ENCODE results near the gene IFRD2.
"Not testable (repeated sequence)": the region's sequence is repeated elsewhere in the genome, so short reads cannot be mapped to it uniquely, and the experiment has no call there.

IFRD2 gene

DNA sequence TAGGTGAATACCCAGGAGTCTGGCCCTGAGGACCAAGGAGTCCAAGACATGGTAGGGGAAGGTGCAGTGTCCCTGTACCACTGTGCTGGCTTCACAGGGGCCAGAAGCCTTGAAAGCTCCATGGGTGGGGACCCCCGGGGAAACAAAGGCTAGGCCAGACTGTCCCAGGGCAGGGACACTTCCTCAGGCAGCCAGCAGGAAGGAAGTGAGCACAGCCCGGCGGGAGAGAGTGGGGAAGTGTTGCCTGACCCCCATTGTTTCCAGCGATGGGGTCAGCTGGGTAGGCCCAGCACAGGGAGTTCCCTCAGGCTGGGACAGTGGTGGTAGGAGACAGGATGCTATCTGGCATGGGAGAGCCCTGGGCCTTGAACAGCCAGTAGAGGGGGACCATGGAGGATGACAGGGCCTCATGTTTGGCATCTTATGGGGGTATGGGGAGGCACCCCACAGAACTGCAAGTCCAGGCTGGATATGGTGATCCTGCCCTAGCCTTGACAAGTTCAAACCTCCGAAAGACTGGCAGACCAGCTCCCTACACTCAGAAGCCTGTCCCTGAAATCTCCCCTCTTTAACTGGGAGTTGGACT is 31.5 kb upstream of the IFRD2 start:
- DNase-seq = no peak

DNA sequence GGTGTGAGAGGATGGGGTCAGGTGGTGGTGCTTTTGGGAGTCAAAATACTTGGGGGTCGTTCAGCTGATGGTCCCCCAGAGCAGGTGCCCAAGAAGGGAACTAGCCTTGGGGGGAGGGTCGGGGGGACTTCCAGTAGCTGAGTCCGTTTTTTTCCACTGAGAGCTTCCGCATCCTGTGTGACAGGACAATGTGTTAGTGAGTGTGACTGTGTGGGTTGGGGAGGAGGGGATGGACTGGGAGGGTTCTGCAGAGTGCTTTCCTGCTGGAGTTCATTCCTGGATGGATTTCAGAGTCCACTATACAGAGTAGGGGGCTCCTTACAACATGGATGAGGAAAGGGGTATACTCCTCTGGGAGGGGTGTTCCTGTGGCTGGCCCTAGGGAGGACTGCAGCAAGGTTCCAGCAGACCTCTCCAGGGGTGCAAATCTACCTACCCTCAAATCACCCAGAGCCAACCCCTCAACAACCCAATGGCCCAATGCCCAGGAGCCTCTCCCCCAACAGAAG is 30.9 kb upstream of the IFRD2 start:
- no peak for DNase-seq

- no peak for DNase-seq
Observed at GRCh38 chr3:50322386-50323091, 30.3 kb upstream of the IFRD2 start, which contains the start of gene HYAL2. TSS of gene HYAL2 (minus strand) at chr3:50322745. CDS start at chr3:50320489, 2,256 bp downstream.

DNA sequence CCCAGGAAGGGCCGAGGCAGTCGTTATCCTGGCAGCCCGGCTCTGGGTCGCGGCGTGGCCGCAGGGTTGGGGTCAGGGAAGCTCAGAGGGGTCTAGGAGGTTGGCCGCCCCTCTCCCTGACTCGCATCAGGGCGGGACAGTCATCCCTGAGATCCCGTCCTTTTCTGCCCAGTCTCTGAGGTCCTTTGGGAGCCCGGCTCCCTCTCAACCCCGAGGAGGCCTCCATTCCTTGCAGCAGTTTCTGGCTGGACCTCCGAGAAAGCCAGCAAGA is 29.8 kb upstream of the IFRD2 start:
- no peak for DNase-seq

DNA sequence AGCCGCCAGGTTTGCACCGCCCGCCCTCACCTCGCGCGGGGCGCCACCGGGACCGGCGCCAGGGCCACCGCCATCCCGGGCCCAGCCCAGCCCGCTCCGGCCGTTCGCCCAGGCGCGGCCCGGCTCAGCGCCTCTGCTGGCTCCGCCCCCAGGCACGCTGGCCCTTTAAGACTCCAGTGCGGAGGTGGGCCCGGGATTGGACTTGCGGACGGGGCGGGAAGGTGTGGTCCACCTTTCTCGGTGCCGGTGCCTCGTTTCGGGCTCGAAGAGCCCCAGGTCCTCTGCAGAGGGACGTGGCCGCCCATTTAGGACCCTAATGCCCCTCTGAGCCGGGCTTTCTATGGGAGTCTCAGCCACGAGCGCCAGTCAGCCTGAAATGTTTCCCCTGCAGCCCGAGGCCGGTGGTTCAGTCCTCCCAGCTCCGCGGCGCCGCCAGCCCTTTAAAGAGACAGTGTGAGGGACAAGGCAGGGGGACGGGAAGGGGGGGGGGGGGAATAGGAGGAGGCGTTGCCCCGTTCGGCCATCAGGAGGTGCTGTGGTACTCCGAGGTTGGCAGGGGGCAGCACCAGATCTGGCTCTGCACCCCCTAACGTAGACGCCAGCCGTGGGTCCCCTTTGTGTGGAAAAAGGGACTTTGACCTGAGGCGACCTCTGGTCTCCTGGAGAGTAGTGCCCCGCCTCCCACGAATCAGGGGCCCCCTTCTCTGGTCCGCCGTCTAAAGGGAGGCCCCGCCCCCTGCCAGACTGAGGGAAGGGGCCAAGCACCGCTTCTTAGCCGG is 29.3 kb upstream of the IFRD2 start:
- DNase-seq = peak; percentile 22 to 81

- peak in 1 of 2 experiments; percentile 43 for DNase-seq
Observed at GRCh38 chr3:50320853-50321335, 28.7 kb upstream of the IFRD2 start.

DNA sequence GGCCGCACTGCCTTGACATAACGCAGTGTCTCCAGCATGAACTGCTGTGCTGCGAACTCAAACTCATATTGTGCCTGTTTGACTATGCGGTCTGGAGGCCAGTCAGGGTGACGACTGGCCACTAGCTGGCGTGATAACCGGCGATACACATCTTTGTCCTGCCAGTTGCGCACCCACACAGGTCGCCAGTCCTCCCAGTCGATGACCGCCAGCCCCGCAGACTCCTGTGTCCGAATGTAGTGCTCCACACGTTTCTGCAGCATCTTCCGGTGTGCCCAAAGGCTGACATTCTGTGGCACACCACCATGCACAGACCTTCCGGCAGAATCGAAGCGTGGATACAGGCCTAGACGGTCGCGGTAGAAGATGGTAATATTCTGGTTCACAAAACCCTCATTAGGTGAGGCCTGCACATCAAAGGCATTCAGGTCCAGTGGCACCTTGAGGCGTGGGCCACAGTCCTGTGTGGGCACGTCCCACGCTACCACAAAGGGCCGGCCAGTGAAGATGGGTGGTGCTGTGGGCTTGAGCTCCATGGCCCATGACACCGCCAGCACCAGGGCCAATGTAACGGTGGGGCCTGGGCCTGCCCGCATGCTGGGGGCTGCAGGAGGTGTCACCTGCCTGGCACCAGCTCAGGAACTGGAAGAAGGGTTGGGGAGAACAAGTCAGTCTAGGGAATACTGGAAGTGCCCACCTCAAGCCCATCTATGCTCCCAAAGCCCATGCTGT is 27.8 kb upstream of the IFRD2 start:
- DNase-seq = no peak

DNA sequence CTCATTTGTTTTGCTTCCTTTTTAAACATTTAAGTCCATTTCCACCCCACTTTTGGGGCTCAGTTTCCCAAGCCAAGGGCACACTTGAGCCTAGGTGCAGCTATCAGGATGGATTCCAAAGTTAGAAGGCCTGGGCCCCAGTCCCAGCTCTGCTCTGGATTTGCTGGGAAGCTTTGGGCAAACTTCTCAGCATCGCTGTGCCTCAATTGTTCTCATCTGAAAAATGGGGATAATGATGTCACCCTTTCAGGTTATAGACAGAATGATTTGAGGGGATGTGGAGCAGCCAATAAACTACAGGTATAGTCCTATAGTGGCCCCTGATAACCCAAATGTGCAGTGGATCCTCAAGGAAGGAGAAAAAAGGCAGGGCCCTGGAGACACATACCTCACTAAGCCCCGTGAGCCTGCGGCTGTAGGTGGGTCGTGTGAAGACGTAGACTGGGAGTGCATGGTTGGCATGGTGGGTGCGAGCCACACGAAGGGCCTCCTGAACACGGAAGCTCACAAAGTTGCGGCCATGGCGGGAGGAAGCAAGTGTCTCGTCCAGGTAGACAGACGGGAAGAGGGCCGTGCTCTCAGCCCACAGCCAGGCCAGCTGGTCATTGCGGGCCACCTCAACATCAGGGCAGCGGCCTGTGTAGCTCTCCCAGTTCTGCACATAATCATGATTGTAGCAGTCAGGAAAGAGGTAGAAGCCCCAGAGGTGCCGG is 27.1 kb upstream of the IFRD2 start:
- no peak for DNase-seq

- DNase-seq = no peak
Observed at GRCh38 chr3:50318615-50319014, 26.4 kb upstream of the IFRD2 start.

GRCh38 chr3:50318163-50318562 is 25.9 kb upstream of the IFRD2 start:
- DNase-seq = no peak

DNA sequence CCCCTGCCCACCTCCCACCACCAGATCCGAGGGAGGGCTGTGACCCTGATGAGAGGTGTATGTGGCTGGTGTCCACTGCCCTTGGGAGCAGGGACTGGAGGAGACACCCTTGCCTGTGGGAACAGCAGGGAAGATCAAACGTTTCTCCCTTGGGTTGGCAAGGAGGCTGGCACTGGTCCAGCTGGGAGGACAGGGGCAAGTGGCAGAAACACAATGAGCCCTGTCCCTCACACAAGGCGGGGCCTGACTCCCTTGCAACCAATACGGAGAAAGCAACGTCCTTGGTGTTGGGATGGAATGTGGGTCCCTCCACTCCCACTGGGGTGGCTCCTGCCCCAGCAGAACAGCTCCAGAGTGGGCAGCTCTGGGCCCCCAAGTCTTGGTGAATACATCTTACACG is 25.1 kb upstream of the IFRD2 start:
- DNase-seq = no peak

GRCh38 chr3:50316657-50317242 is 24.5 kb upstream of the IFRD2 start:
- peak in 1 of 2 experiments; percentile 22 for DNase-seq

- no peak for DNase-seq
Observed at GRCh38 chr3:50314816-50315215, 22.6 kb upstream of the IFRD2 start.

GRCh38 chr3:50314342-50314741 is 22.1 kb upstream of the IFRD2 start:
- no peak for DNase-seq

GRCh38 chr3:50312041-50312440 is 19.8 kb upstream of the IFRD2 start:
- DNase-seq = not testable (repeated sequence)

DNA sequence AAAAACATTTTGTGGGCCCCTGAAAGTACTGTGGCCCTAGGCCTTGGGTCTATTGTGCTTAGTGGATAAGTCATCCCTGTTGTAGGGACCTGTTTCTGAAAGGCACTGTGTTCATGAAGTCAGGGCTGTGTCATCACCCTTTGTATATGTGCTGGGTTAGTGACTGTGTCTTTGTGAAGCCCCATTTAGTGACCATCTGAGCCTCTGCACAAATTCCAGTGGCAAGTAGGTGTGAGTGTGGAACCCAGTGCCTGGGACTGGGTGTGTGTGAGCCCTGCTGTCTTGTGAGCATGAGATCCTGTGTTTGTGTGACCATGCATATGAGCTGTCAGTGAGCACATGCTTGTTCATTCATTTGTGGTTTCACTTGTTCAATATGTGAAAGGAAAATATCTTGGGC is 12.4 kb upstream of the IFRD2 start:
- DNase-seq = no peak

DNA sequence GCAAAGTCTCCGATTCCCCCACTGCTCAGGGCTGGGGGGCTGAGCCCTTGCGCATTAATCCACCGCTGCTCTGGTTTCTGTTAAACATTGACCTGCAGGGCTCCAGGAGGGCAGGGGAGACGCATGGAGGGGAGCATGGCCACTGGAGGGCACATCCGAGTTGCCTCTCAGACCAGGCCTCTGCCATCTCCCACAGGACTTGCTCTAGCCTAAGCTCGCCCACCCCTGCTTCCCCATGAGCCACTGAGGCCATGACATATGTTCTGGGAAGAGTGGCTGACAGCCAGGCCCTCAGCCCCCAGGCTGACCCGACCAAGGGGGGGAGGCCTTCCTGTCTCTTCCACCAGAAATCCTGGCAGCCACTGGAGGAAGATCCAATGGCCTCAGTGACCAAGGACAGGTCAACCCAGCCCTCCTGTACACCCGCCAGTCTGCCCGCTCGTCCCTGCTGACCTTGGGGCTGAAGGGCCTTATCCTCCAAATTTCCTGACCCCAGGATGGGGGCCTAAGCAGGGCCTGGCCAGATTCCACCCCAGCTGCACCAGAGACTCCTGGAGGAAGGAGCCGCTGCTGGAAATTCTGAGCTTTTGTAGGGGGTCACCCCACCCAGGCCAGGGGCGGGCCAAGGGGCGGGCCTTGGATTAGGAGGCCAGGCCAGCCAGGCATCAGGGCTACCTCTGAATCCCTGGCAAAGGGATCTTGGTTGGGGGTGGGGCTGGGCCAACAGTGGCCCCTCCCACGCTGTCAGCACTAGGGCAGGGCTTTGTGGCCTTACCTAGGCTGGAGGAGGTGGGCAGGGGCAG is 11.0 kb upstream of the IFRD2 start, which contains the start of gene HYAL1:
HYAL1 (minus strand) TSS at position 562 of the 803 bp plus-strand sequence. CDS start 618 bp downstream, outside the sequence.
- DNase-seq = no peak

DNA sequence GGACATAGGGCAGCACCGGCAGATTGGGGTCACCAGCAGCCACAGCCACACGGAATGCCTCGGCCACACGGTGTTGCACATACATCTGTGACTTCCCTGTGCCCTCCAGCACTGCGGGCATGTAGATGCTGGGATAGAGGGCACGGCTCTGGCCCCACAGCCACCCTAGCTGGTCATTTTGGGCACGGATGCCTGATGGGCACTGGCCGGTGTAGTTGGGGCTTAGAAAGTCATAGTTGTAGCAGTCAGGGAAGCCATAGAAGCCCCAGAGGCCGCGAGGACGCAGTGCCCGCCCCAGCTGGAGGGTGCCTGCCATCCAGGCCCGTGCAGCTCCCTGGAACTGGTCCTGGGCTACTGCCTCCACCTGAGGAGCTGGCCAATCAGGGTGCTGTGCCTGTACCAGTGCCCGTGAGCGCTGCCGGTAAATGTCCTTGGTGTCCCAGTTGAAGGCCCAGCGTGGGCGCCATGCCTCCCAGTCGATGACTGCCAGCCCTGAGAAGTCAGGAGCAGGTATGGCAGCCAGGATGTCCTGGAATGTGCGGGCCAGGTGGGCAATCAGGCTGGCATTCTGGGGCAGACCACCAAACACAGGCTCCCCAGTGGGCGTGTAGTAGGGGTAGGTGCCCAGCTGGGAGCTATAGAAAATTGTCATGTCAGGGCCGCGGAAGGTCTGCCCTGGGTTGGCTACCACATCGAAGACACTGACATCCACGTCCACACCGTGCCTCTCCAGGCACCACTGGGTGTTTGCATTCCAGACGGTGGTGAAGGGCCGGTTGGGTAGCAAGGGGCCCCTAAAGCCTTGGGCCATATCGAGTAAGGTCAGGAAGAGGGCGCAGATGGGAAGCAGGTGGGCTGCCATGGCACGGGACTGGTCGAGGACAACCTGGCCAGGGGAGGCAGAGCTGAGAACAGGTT is 10.1 kb upstream of the IFRD2 start:
- no peak for DNase-seq

DNA sequence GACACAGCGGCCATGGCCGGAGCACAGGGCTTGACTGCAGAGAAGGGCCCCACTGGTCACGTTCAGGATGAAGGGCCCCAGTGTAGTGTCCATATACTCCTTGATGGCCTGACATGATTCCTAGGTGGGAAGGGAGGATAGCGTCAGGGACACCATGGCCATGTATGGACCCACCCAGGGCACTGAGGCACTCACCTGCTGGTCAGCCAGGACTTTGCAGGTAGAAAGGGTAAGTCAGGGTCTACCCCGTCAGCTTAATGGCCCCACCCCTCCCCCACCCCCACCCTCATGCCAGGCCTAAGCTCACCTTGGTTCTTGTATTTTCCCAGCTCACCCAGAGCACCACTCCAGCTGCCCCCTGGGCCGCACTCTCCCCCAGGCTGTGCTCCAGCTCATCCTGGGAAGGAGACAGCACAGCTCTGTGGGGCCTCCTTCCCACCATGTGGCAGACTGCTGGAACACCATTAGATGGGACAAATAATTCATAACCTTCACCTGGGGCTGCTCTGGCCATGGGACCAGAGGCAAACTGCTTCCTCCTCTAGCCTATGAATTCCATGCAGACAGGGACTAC is 8.5 kb upstream of the IFRD2 start:
- no peak for DNase-seq

All from SW 1271 (cell line).